GM06990 (cell line): ENCODE results near the gene RRP1.
A peak's percentile ranks its signal among the peaks of the same experiment; 100 is the strongest.

Experiments used
- DNase-seq: peaks from one replicate; pipeline ENCODE4 v3.0.0-alpha.2; 2011; ENCODE audit not compliant: insufficient read length; ENCODE audit errors: extremely low read depth
- H3K27me3 ChIP-seq: replicated peaks from 2 replicates; pipeline ENCODE4 v1.6.0; 2011; ENCODE audit warnings: low read length; ENCODE audit not compliant: control insufficient read depth, insufficient read depth
- H3K36me3 ChIP-seq: 2 replicates; pipeline ENCODE4 v1.5.1; 2011; ENCODE audit warnings: low read length; ENCODE audit not compliant: control insufficient read depth, insufficient read depth
- H3K4me3 ChIP-seq: replicated peaks from 2 replicates; pipeline ENCODE4 v1.5.1; 2011; ENCODE audit warnings: low read depth, mild to moderate bottlenecking, control low read depth, low read length
- TF ChIP-seq, protein P1 (sequence below): IDR thresholded peaks from 2 replicates; pipeline ENCODE4 v1.5.1; 2011; ENCODE audit warnings: low read length, control low read depth, mild to moderate bottlenecking, inconsistent platforms; ENCODE audit not compliant: insufficient read depth, poor library complexity, severe bottlenecking

The RRP1 gene, protein sequence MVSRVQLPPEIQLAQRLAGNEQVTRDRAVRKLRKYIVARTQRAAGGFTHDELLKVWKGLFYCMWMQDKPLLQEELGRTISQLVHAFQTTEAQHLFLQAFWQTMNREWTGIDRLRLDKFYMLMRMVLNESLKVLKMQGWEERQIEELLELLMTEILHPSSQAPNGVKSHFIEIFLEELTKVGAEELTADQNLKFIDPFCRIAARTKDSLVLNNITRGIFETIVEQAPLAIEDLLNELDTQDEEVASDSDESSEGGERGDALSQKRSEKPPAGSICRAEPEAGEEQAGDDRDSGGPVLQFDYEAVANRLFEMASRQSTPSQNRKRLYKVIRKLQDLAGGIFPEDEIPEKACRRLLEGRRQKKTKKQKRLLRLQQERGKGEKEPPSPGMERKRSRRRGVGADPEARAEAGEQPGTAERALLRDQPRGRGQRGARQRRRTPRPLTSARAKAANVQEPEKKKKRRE

GRCh38 chr21:43789276-43790009 is at the start of gene RRP1:
Gene RRP1 (plus strand): TSS chr21:43789577. CDS start chr21:43789630, 53 bp downstream.
- no peaks in the 10 kb centered on the region for H3K27me3 ChIP-seq
- H3K4me3 ChIP-seq, result peak within 1 kb of the TSS; percentile 94
- TF ChIP-seq, protein P1, sequence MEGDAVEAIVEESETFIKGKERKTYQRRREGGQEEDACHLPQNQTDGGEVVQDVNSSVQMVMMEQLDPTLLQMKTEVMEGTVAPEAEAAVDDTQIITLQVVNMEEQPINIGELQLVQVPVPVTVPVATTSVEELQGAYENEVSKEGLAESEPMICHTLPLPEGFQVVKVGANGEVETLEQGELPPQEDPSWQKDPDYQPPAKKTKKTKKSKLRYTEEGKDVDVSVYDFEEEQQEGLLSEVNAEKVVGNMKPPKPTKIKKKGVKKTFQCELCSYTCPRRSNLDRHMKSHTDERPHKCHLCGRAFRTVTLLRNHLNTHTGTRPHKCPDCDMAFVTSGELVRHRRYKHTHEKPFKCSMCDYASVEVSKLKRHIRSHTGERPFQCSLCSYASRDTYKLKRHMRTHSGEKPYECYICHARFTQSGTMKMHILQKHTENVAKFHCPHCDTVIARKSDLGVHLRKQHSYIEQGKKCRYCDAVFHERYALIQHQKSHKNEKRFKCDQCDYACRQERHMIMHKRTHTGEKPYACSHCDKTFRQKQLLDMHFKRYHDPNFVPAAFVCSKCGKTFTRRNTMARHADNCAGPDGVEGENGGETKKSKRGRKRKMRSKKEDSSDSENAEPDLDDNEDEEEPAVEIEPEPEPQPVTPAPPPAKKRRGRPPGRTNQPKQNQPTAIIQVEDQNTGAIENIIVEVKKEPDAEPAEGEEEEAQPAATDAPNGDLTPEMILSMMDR, result peak; percentile 48
- DNase-seq, result peak; percentile 92
- peaks cover 18% of the 10 kb centered on the region for H3K36me3 ChIP-seq

GRCh38 chr21:43739621-43740435 is 49.5 kb upstream of the RRP1 start:
- H3K27me3 ChIP-seq, result no peaks in the 10 kb centered on the region
- no peak overlapping the region for H3K4me3 ChIP-seq
- H3K36me3 ChIP-seq, result peaks cover 28% of the 10 kb centered on the region
- TF ChIP-seq, protein P1, result no peak
- DNase-seq, result no peak

DNA sequence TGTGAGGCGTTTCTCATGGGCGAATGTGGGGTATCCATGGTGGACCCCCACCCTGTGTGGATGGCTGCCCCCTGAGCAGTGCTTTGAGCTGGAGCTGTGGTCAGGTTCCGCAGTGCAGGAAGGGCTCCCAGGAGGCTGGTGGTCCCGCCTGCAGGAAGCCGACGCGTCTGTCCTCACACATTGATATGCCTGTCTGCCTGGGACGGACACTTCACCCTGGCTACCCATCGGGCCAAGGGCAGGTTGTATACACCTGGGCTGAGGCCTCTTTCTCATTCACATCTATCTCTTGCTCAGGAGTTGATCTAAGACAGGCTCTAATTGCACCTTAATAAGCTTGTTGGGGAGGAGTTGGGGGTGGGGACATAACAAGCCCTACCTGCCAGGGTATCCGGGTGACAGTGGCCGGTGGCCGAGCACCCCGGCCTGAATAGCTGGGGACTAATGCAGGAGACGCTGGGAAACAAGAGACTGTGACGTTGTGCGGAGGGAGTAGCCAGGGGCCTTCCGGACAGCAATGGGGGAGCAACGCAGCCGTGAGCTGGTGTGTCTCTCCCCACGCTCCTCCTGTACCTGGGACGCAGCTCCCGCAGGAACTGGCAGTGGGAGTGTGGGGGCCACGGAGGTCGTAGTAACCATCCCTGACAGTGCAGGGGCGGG is 48.8 kb upstream of the RRP1 start:
- TF ChIP-seq, protein P1, result no peak
- Histone ChIP-seq H3K27me3 (no peaks in the 10 kb centered on the region), H3K4me3 (no peak overlapping the region), H3K36me3 (peaks cover 27% of the 10 kb centered on the region)
- DNase-seq, result no peak

DNA sequence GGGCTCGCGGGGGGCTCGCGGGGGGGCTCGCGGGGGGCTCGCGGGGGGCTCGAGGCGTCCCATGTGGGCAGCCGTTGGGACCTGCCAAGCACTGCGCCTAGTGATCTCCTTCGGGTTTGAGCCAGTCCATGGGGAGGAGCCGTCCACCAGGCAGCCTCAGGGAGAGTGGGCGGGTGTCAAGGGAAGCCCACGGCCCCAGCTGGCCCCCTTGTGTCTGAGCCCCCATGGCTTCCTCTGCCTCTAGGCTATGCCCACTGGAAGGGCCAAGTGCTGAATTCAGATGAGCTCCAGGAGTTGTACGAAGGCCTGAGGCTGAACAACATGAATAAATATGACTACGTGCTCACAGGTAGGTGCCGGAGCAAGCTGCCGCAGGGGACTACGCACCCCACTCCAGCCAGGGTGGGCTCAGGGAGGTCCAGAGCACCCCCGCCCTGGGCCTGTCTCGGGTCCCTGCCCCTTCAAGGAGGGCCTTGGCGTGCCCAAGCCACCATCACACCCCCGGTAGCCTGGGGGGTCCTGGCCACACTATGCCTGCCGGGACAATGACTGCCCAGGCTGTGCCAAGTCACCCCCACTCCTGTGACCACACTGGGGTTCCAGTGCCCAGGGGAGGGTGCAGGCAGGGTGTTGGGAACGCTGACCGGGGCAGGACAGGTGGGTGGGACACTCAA is 47.8 kb upstream of the RRP1 start:
- TF ChIP-seq, protein P1, result no peak
- Histone ChIP-seq H3K27me3 (no peaks in the 10 kb centered on the region), H3K36me3 (peaks cover 29% of the 10 kb centered on the region), H3K4me3 (no peak overlapping the region)
- DNase-seq, result no peak

- Histone ChIP-seq H3K27me3 (no peaks in the 10 kb centered on the region), H3K36me3 (peaks cover 23% of the 10 kb centered on the region), H3K4me3 (no peak overlapping the region)
- TF ChIP-seq, protein P1, result no peak
- DNase-seq, result no peak
Measured at GRCh38 chr21:43743947-43744346, 45.4 kb upstream of the RRP1 start.
